Measurements from ENCODE around the gene NGLY1. TPM values are rescaled to one million over a fixed set of nuclear protein-coding genes. Genes with fewer than 3 reads are reported as not detected.

NGLY1 gene
- total and polyA plus RNA-seq, 9 of the 15 experiments (the other 6 are each of a cell fraction or from before 2014, with no cell fraction given) = 52.2 to 124 (median 87.6) TPM

- Histone ChIP-seq H3K9me3 (replicated peaks; ENCODE audit: control insufficient read depth, insufficient read depth, low read depth, low read length) (peaks cover 7% of the 10 kb centered on the region; the same call in 1 of the 2 replicates), H3K4me2 (ENCODE audit: insufficient read depth, low read length) (peak overlapping the region; percentile 95), H2AFZ (ENCODE audit: low read depth, low read length) (no peak overlapping the region), H3K27ac (ENCODE audit: extremely low read depth, low read depth, low read length) (no peak overlapping the region; the same call in 2 of the 3 replicates), H3K27me3 (ENCODE audit: control insufficient read depth in 2 of 2, insufficient read depth in 2 of 2, low read length in 2 of 2) (no peaks in the 10 kb centered on the region), H3K4me3 (peak overlapping the region; percentile 85), H3K4me1 (replicated peaks in 1 of 2; ENCODE audit: control insufficient read depth in 2 of 2, insufficient read depth in 2 of 2, low read length in 2 of 2) (peaks cover 12 to 22% of the 10 kb centered on the region in 2 experiments; a peak in 4 of 5 replicates), H3K36me3 (ENCODE audit: control insufficient read depth, insufficient read depth, low read length) (peaks cover 37% of the 10 kb centered on the region), H3K9ac (ENCODE audit: insufficient read depth in 1 of 2, low read depth in 2 of 2, low read length in 2 of 2) (peak overlapping the region; percentile 72 to 83; a peak in 3 of 4 replicates), H3K79me2 (ENCODE audit: control insufficient read depth, insufficient read depth, low read length) (peaks cover 72% of the 10 kb centered on the region), H4K20me1 (replicated peaks; ENCODE audit: control insufficient read depth, insufficient read depth, low read length) (no peaks in the 10 kb centered on the region), H3K9me1 (ENCODE audit: control insufficient read depth, insufficient read depth, low read length) (no peaks in the 10 kb centered on the region)
- intact Hi-C loops (cut with micrococcal nuclease) (no loop called here), in situ Hi-C loops (cut with MboI) (no loop called here)
- CTCF ChIA-PET (ENCODE audit: low intra/inter-chr PET ratio) = no interaction called here
- peak; percentile 81 for FAIRE-seq
- WGBS (ENCODE audit: insufficient coverage, low coverage, missing lambda C conversion rate) = 19% methylated on average over 11 of the region's 11 CpGs
- POLR2A ChIA-PET = interaction anchor here (1.0 to 1.5 kb wide), 3 partner anchors 8 to 15 kb away, joined by 3 to 10 read pairs (median 3); no protein-coding TSS in a partner anchor
- no TSS peak for BruUV-seq (replicated peaks)
- no peak for ATAC-seq
- DNase-seq (ENCODE audit: extremely low read depth in 1 of 4, low spot score in 3 of 4) = peak in 1 of 4 experiments; percentile 56
- TF ChIP-seq SIN3B (IDR thresholded peaks at IDR 0.05; ENCODE audit: low read depth) = 0 out of 2 replicates have a peak, but pooled peaks have one; percentile 16
- TF ChIP-seq ZNF24 (IDR thresholded peaks at IDR 0.05) = no peak
- TF ChIP-seq CBFB (CRISPR knock-in tag; IDR thresholded peaks at IDR 0.05) = no peak
- no peak for TF ChIP-seq HDAC2 (IDR thresholded peaks at IDR 0.05)
- TF ChIP-seq, protein P1, sequence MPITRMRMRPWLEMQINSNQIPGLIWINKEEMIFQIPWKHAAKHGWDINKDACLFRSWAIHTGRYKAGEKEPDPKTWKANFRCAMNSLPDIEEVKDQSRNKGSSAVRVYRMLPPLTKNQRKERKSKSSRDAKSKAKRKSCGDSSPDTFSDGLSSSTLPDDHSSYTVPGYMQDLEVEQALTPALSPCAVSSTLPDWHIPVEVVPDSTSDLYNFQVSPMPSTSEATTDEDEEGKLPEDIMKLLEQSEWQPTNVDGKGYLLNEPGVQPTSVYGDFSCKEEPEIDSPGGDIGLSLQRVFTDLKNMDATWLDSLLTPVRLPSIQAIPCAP (CRISPR knock-in tag; IDR thresholded peaks at IDR 0.05; ENCODE audit: borderline replicate concordance) = no peak
- TF ChIP-seq PPARD (CRISPR knock-in tag; IDR thresholded peaks at IDR 0.05) = no peak
- no peak for TF ChIP-seq EP400 (IDR thresholded peaks at IDR 0.05)
- peak; percentile 44; the same call in 1 of the 2 replicates for TF ChIP-seq SPI1 (IDR thresholded peaks at IDR 0.05; ENCODE audit: borderline replicate concordance, low read depth, low read length)
- TF ChIP-seq SMARCE1 (IDR thresholded peaks at IDR 0.05) = peak; percentile 26; the same call in 1 of the 2 replicates
- no peak for TF ChIP-seq PYGO2 (tag; IDR thresholded peaks at IDR 0.05)
- TF ChIP-seq ARID2 (IDR thresholded peaks at IDR 0.05) = no peak
- TF ChIP-seq KDM2B (CRISPR knock-in tag; IDR thresholded peaks at IDR 0.05) = no peak
- no peak for TF ChIP-seq ZNF174 (CRISPR knock-in tag; IDR thresholded peaks at IDR 0.05)
- no peak for TF ChIP-seq DACH1 (IDR thresholded peaks at IDR 0.05; ENCODE audit: partially characterized antibody)
- TF ChIP-seq NR2F6 (CRISPR knock-in tag; IDR thresholded peaks at IDR 0.05) = no peak
- no peak for TF ChIP-seq HMGN3 (IDR thresholded peaks at IDR 0.05; ENCODE audit: borderline replicate concordance, extremely low read depth, insufficient read length, low read depth, low read length)
- no peak for TF ChIP-seq GATA2 (CRISPR knock-in tag; IDR thresholded peaks at IDR 0.05)
- TF ChIP-seq MBD1 (CRISPR knock-in tag; IDR thresholded peaks at IDR 0.05) = 0 out of 2 replicates have a peak, but pooled peaks have one; percentile 38
- TF ChIP-seq FOXA3 (CRISPR knock-in tag; conservative IDR thresholded peaks at IDR 0.05 in 1 of 2, IDR thresholded peaks at IDR 0.05 in 1 of 2) = 0 out of 4 replicates have a peak, but pooled peaks of 1 of the 2 experiments have one; percentile 38
- TF ChIP-seq, protein P2, sequence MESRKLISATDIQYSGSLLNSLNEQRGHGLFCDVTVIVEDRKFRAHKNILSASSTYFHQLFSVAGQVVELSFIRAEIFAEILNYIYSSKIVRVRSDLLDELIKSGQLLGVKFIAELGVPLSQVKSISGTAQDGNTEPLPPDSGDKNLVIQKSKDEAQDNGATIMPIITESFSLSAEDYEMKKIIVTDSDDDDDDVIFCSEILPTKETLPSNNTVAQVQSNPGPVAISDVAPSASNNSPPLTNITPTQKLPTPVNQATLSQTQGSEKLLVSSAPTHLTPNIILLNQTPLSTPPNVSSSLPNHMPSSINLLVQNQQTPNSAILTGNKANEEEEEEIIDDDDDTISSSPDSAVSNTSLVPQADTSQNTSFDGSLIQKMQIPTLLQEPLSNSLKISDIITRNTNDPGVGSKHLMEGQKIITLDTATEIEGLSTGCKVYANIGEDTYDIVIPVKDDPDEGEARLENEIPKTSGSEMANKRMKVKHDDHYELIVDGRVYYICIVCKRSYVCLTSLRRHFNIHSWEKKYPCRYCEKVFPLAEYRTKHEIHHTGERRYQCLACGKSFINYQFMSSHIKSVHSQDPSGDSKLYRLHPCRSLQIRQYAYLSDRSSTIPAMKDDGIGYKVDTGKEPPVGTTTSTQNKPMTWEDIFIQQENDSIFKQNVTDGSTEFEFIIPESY (CRISPR knock-in tag; IDR thresholded peaks at IDR 0.05) = peak; percentile 85
Observed at GRCh38 chr3:25781145-25781757, 2.0 kb downstream of the NGLY1 start.
